RWPE2 (cell line): Measurements from ENCODE around the gene BBS9.

Source experiments
- ATAC-seq: fragments of 200-7000 bp; cut with Tn5 transposase; 3 replicates; pipeline ENCODE4 v1.9.1; 2021; ENCODE audit warnings: low read depth
- DNase-seq: peaks from one replicate; pipeline ENCODE4 v3.0.0-alpha.2; 2020; ENCODE audit warnings: low spot score
- H3K27ac ChIP-seq: fragments of 450-650 bp; 2 replicates; pipeline ENCODE4 v1.5.1; 2017; ENCODE audit warnings: mild to moderate bottlenecking; ENCODE audit not compliant: poor library complexity, severe bottlenecking
- H3K27me3 ChIP-seq: fragments of 250-450 bp; sonication (Bioruptor Pico); 2 replicates; pipeline ENCODE4 v1.5.1; 2021; ENCODE audit warnings: mild to moderate bottlenecking, moderate library complexity; ENCODE audit not compliant: insufficient read depth, poor library complexity, severe bottlenecking
- H3K36me3 ChIP-seq: fragments of 250-450 bp; sonication (Bioruptor Pico); 2 replicates; pipeline ENCODE4 v1.5.1; 2020; ENCODE audit warnings: low read depth, mild to moderate bottlenecking, moderate library complexity
- H3K4me1 ChIP-seq: fragments of 250-450 bp; sonication (Bioruptor Pico); 2 replicates; pipeline ENCODE4 v1.5.1; 2021; ENCODE audit warnings: mild to moderate bottlenecking, moderate library complexity; ENCODE audit not compliant: insufficient read depth, poor library complexity, severe bottlenecking
- H3K4me3 ChIP-seq: fragments of 250-450 bp; sonication (Bioruptor Pico); 2 replicates; pipeline ENCODE4 v1.5.1; 2021; ENCODE audit warnings: mild to moderate bottlenecking, moderate library complexity; ENCODE audit not compliant: severe bottlenecking
- H3K9me3 ChIP-seq: fragments of 250-450 bp; sonication (Bioruptor Pico); 2 replicates; pipeline ENCODE4 v1.5.1; 2021; ENCODE audit warnings: mild to moderate bottlenecking, moderate library complexity; ENCODE audit not compliant: severe bottlenecking
- TF ChIP-seq, protein P1 (sequence below): fragments of 450-650 bp; IDR thresholded peaks from one replicate; pipeline ENCODE4 v1.5.1; 2017; ENCODE audit warnings: mild to moderate bottlenecking, moderate library complexity; ENCODE audit not compliant: poor library complexity, severe bottlenecking

BBS9 gene

DNA sequence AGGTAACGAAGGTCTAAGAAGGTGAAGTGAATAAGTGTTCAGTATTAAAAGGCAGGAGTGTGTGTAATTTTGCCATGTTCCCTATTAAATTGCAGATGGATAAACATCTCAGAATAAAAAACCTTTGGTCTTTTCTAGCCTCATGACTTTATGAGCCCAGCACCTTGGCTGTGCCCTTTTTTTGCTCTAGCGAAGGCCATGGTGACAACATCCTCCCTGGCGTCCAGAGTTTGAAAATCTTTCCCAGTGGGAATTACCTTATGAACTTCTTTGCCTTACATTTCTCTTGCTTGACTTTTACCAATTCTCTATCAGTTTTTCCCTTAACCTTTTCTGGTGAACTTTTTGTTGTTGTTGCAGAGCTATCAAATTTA is 407.7 kb downstream of the BBS9 start:
- Histone ChIP-seq H3K27me3 (no peaks in the 10 kb centered on the region), H3K27ac (no peak overlapping the region), H3K36me3 (no peaks in the 10 kb centered on the region), H3K4me3 (no peak overlapping the region), H3K9me3 (no peaks in the 10 kb centered on the region), H3K4me1 (no peaks in the 10 kb centered on the region)
- DNase-seq (no peak), ATAC-seq (no peak)
- TF ChIP-seq, protein P1, sequence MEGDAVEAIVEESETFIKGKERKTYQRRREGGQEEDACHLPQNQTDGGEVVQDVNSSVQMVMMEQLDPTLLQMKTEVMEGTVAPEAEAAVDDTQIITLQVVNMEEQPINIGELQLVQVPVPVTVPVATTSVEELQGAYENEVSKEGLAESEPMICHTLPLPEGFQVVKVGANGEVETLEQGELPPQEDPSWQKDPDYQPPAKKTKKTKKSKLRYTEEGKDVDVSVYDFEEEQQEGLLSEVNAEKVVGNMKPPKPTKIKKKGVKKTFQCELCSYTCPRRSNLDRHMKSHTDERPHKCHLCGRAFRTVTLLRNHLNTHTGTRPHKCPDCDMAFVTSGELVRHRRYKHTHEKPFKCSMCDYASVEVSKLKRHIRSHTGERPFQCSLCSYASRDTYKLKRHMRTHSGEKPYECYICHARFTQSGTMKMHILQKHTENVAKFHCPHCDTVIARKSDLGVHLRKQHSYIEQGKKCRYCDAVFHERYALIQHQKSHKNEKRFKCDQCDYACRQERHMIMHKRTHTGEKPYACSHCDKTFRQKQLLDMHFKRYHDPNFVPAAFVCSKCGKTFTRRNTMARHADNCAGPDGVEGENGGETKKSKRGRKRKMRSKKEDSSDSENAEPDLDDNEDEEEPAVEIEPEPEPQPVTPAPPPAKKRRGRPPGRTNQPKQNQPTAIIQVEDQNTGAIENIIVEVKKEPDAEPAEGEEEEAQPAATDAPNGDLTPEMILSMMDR, result no peak

DNA sequence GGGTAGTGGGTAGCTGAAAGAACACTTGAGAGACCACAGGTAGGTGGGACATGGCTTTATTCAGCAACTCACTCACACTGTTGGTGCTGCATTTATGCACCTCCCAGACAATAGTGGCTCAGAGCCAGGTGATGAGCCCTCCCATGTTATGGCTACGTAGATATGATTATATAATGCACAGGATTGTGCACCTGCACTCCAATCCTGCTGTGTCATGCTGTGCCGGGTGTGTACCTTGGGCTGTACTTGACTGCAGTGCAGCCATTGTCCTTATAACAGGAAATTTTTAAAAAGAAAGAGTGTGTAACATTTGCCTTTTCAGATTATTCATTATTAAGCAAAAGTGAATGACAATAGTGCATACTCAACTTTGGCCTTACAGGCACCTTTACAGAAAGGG is 409.8 kb downstream of the BBS9 start:
- ATAC-seq (no peak), DNase-seq (no peak)
- H3K27me3 ChIP-seq, result no peaks in the 10 kb centered on the region
- no peaks in the 10 kb centered on the region for H3K4me1 ChIP-seq
- no peak overlapping the region for H3K27ac ChIP-seq
- no peaks in the 10 kb centered on the region for H3K9me3 ChIP-seq
- H3K4me3 ChIP-seq, result no peak overlapping the region
- H3K36me3 ChIP-seq, result no peaks in the 10 kb centered on the region
- TF ChIP-seq, protein P1, result no peak

DNA sequence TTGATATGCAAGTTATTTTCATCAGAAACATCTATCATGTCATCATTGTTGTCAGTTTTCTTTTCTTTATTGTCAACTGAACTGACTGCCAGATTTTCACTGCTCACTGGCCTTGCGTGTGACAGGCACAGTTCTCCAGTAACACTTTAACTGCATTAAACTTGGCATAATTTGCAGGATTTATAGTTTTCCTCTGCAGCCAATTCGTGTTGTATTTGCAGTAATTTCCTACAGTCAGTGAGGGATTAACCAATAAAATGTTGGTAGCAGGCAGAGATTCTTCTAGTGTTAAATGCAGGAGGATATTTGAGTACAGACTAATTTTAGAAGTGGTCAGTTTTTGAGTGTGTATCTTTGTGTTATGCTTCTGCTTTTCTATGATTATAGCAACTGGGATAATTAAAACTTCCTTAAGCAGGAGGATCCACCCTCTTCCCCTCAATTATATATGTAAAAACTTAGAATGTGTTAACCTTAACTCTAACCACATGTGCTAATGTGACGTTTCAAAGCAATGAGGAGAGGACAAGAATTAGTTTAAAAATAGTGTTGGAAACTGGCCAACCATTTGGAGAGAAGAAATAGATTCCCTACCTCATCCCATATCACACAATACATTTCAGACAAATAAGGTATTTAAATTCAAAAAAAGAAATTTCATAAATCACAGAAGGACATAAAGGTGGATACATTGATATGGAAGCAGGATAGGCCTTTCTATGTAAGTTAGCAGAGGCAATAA is 410.5 kb downstream of the BBS9 start:
- TF ChIP-seq, protein P1, result no peak
- no peaks in the 10 kb centered on the region for H3K27me3 ChIP-seq
- ATAC-seq, result no peak
- no peaks in the 10 kb centered on the region for H3K9me3 ChIP-seq
- H3K4me1 ChIP-seq, result no peaks in the 10 kb centered on the region
- H3K4me3 ChIP-seq, result no peak overlapping the region
- H3K36me3 ChIP-seq, result no peaks in the 10 kb centered on the region
- no peak for DNase-seq
- H3K27ac ChIP-seq, result no peak overlapping the region

DNA sequence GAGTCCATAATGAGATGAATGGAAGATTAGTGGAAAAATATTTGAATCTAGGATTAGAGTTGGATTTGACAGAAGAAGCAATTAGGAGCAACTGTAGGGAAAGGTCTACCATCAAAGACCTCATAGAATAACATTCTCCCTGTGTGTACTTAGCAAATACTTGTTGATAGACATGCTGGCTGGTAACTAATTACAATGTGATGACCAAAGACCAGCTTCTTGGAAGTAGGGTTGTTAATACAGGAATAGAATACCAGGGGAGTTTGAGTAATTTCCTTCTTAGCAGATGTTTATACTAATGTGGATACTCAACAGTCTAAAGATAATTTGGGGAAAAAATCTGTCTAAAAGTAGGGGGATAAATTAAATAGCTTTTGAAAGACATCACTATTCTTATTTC is 418.5 kb downstream of the BBS9 start:
- no peaks in the 10 kb centered on the region for H3K4me1 ChIP-seq
- TF ChIP-seq, protein P1, result no peak
- no peak overlapping the region for H3K4me3 ChIP-seq
- no peak for ATAC-seq
- no peaks in the 10 kb centered on the region for H3K27me3 ChIP-seq
- H3K27ac ChIP-seq, result no peak overlapping the region
- H3K9me3 ChIP-seq, result no peaks in the 10 kb centered on the region
- DNase-seq, result no peak
- H3K36me3 ChIP-seq, result no peaks in the 10 kb centered on the region

DNA sequence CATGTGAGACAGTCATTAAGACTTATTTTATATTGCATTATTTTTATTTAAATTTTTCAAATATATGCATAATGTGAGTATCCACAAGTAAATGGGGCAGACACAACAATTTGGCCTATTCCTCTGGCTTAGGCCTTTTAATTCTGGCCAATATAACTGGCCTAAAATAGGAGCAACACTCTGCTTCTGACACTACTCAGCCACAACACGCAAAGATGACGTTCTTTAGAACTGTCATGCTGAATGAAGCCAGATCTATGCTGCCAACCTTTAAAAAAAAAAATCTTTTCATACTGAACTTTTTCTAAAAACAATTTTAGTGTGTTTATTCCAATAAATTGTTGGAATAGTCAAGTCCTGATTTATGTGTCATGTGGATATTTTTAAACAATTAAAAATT is 421.0 kb downstream of the BBS9 start:
- H3K4me1 ChIP-seq, result no peaks in the 10 kb centered on the region
- TF ChIP-seq, protein P1, result no peak
- no peaks in the 10 kb centered on the region for H3K36me3 ChIP-seq
- ATAC-seq, result no peak
- no peak overlapping the region for H3K4me3 ChIP-seq
- no peaks in the 10 kb centered on the region for H3K27me3 ChIP-seq
- H3K27ac ChIP-seq, result no peak overlapping the region
- no peaks in the 10 kb centered on the region for H3K9me3 ChIP-seq
- DNase-seq, result no peak
